IPS DF 6.9 (cell line): ENCODE results near the gene PALLD.

Experiments used
- DNase-seq: peaks from one replicate; pipeline ENCODE4 v3.0.0-alpha.2; 2013; ENCODE audit warnings: low read depth, low spot score
- H3K27ac ChIP-seq: one replicate; pipeline ENCODE4 v1.5.1; 2013; ENCODE audit warnings: low read length, control low read depth
- H3K27me3 ChIP-seq: 2 replicates; pipeline ENCODE4 v1.6.1; 2013; ENCODE audit warnings: mild to moderate bottlenecking, low read length; ENCODE audit not compliant: control insufficient read depth, insufficient read depth
- H3K36me3 ChIP-seq: 2 replicates; pipeline ENCODE4 v1.6.1; 2013; ENCODE audit warnings: low read length; ENCODE audit not compliant: control insufficient read depth, insufficient read depth
- H3K4me1 ChIP-seq: 2 replicates; pipeline ENCODE4 v1.6.1; 2013; ENCODE audit warnings: low read length; ENCODE audit not compliant: control insufficient read depth, insufficient read depth
- H3K4me3 ChIP-seq: 2 replicates; pipeline ENCODE4 v1.5.1; 2013; ENCODE audit warnings: mild to moderate bottlenecking, low read length
- H3K9me3 ChIP-seq: 2 replicates; pipeline ENCODE4 v1.6.1; 2013; ENCODE audit warnings: low read length, inconsistent platforms; ENCODE audit not compliant: control insufficient read depth, insufficient read depth
- WGBS: extraction: QIAGEN DNeasy Blood & Tissue Kit; methylation state at CpG from one replicate; pipeline ENCODE4 v1.1.7; 2013; ENCODE audit warnings: mixed read lengths, missing lambda C conversion rate; ENCODE audit not compliant: insufficient read length, insufficient coverage; 5-methylcytosine and 5-hydroxymethylcytosine counted together

The PALLD gene

GRCh38 chr4:168773388-168774195 is 276.7 kb downstream of the PALLD start:
- H3K4me3 ChIP-seq, result no peak overlapping the region
- no CpG with 5 or more reads among the region's 12 CpGs for WGBS
- H3K27ac ChIP-seq, result no peak overlapping the region
- H3K27me3 ChIP-seq, result no peaks in the 10 kb centered on the region
- no peaks in the 10 kb centered on the region for H3K9me3 ChIP-seq
- H3K36me3 ChIP-seq, result no peaks in the 10 kb centered on the region
- no peaks in the 10 kb centered on the region for H3K4me1 ChIP-seq
- no peak for DNase-seq

- Histone ChIP-seq H3K4me3 (no peak overlapping the region), H3K27me3 (no peaks in the 10 kb centered on the region), H3K27ac (no peak overlapping the region), H3K4me1 (no peaks in the 10 kb centered on the region), H3K36me3 (no peaks in the 10 kb centered on the region), H3K9me3 (no peaks in the 10 kb centered on the region)
- DNase-seq, result no peak
Measured at GRCh38 chr4:168776382-168776781, 279.5 kb downstream of the PALLD start.

- H3K27me3 ChIP-seq, result no peaks in the 10 kb centered on the region
- WGBS, result no CpG with 5 or more reads among the region's 4 CpGs
- no peak overlapping the region for H3K4me3 ChIP-seq
- H3K36me3 ChIP-seq, result no peaks in the 10 kb centered on the region
- DNase-seq, result no peak
- H3K4me1 ChIP-seq, result no peaks in the 10 kb centered on the region
- no peaks in the 10 kb centered on the region for H3K9me3 ChIP-seq
- no peak overlapping the region for H3K27ac ChIP-seq
Measured at GRCh38 chr4:168777277-168777965, 280.6 kb downstream of the PALLD start.

GRCh38 chr4:168781341-168781740 is 284.5 kb downstream of the PALLD start:
- no peak overlapping the region for H3K27ac ChIP-seq

GRCh38 chr4:168781926-168782325 is 285.1 kb downstream of the PALLD start:
- Histone ChIP-seq H3K27ac (no peak overlapping the region), H3K9me3 (no peaks in the 10 kb centered on the region), H3K27me3 (no peaks in the 10 kb centered on the region), H3K36me3 (no peaks in the 10 kb centered on the region), H3K4me1 (peaks cover 1% of the 10 kb centered on the region; the same call in 1 of the 2 replicates), H3K4me3 (no peak overlapping the region)
- no CpG with 5 or more reads among the region's 4 CpGs for WGBS
- no peak for DNase-seq

More at GRCh38 chr4:168781341-168781740, 284.5 kb downstream of the PALLD start:
- Histone ChIP-seq H3K4me1 (peaks cover 1% of the 10 kb centered on the region; the same call in 1 of the 2 replicates), H3K9me3 (no peaks in the 10 kb centered on the region), H3K36me3 (no peaks in the 10 kb centered on the region), H3K4me3 (no peak overlapping the region), H3K27me3 (no peaks in the 10 kb centered on the region)
- no peak for DNase-seq
- WGBS, result no CpG with 5 or more reads among the region's 4 CpGs

- no peaks in the 10 kb centered on the region for H3K36me3 ChIP-seq
- WGBS, result no CpG with 5 or more reads among the region's 5 CpGs
- H3K27me3 ChIP-seq, result no peaks in the 10 kb centered on the region
- peaks cover 1% of the 10 kb centered on the region; the same call in 1 of the 2 replicates for H3K4me1 ChIP-seq
- H3K4me3 ChIP-seq, result no peak overlapping the region
- no peak overlapping the region for H3K27ac ChIP-seq
- no peaks in the 10 kb centered on the region for H3K9me3 ChIP-seq
- no peak for DNase-seq
Measured at GRCh38 chr4:168782439-168782838, 285.6 kb downstream of the PALLD start.

GRCh38 chr4:168784786-168785461 is 288.1 kb downstream of the PALLD start:
- no CpG with 5 or more reads among the region's 10 CpGs for WGBS

GRCh38 chr4:168787334-168787733 is 290.5 kb downstream of the PALLD start:
- no peak overlapping the region for H3K4me3 ChIP-seq
- H3K36me3 ChIP-seq, result no peaks in the 10 kb centered on the region
- H3K27me3 ChIP-seq, result no peaks in the 10 kb centered on the region
- no peaks in the 10 kb centered on the region for H3K9me3 ChIP-seq
- no peak for DNase-seq
- WGBS, result no CpG with 5 or more reads among the region's 1 CpG
- no peak overlapping the region for H3K27ac ChIP-seq
- peaks cover 1% of the 10 kb centered on the region; the same call in 1 of the 2 replicates for H3K4me1 ChIP-seq

More at GRCh38 chr4:168784786-168785461, 288.1 kb downstream of the PALLD start:
- Histone ChIP-seq H3K36me3 (no peaks in the 10 kb centered on the region), H3K4me1 (peaks cover 1% of the 10 kb centered on the region; the same call in 1 of the 2 replicates), H3K4me3 (no peak overlapping the region), H3K9me3 (no peaks in the 10 kb centered on the region), H3K27me3 (no peaks in the 10 kb centered on the region), H3K27ac (no peak overlapping the region)
- no peak for DNase-seq

- DNase-seq, result no peak
- 100% methylated on average over 1 of the region's 10 CpGs for WGBS
Measured at GRCh38 chr4:168787801-168788595, 291.1 kb downstream of the PALLD start.

GRCh38 chr4:168790898-168791297 is 294.0 kb downstream of the PALLD start:
- no peak overlapping the region for H3K4me3 ChIP-seq

More at GRCh38 chr4:168787801-168788595, 291.1 kb downstream of the PALLD start:
- no peaks in the 10 kb centered on the region for H3K27me3 ChIP-seq
- no peak overlapping the region for H3K27ac ChIP-seq
- H3K4me1 ChIP-seq, result peaks cover 1% of the 10 kb centered on the region; the same call in 1 of the 2 replicates
- no peak overlapping the region for H3K4me3 ChIP-seq
- H3K36me3 ChIP-seq, result no peaks in the 10 kb centered on the region
- H3K9me3 ChIP-seq, result no peaks in the 10 kb centered on the region

More at GRCh38 chr4:168790898-168791297, 294.0 kb downstream of the PALLD start:
- H3K4me1 ChIP-seq, result no peaks in the 10 kb centered on the region; the same call in 1 of the 2 replicates
- H3K36me3 ChIP-seq, result no peaks in the 10 kb centered on the region
- H3K9me3 ChIP-seq, result no peaks in the 10 kb centered on the region
- no peak for DNase-seq
- no peak overlapping the region for H3K27ac ChIP-seq
- H3K27me3 ChIP-seq, result no peaks in the 10 kb centered on the region
